IMR-90 (cell line): Measurements from ENCODE around the gene TBXAS1. TPM values are rescaled to one million over a fixed set of nuclear protein-coding genes. Genes with fewer than 3 reads are reported as not detected.

Experiments used
- ATAC-seq: fragments of 200-7000 bp; cut with Tn5 transposase; 2 replicates; pipeline ENCODE4 v1.9.1; 2020; ENCODE audit warnings: low read depth, mild to moderate bottlenecking, moderate library complexity
- BruUV-seq: library from RNA; stranded (reverse); fragments of 400-500 nt; replicated peaks from 2 replicates; lab custom pipeline; 2021; lab: Mats Ljungman, UMichigan
- CTCF ChIA-PET: fragments of 300-600 bp; formaldehyde crosslinking; extraction: SDS; loops from one replicate; lab custom pipeline; 2021; ENCODE audit warnings: antibody characterized with exemption; lab: Yijun Ruan, JAX
- POLR2A ChIA-PET: fragments of 300-600 bp; sonication (Branson Sonifier 250); formaldehyde crosslinking; loops from one replicate; lab custom pipeline; 2022; ENCODE audit warnings: antibody characterized with exemption; ENCODE audit not compliant: unreplicated experiment; lab: Charles Lee
- DNase-seq: peaks from one replicate; pipeline ENCODE4 v3.0.0; 2013
- H2AFZ ChIP-seq: replicated peaks from 2 replicates; pipeline ENCODE3; 2013; ENCODE audit warnings: low read length, mild to moderate bottlenecking; ENCODE audit not compliant: poor library complexity
- H2AK5ac ChIP-seq: 2 replicates; pipeline ENCODE4 v1.6.1; 2013; ENCODE audit warnings: low read depth, low read length, inconsistent platforms
- H2AK9ac ChIP-seq: replicated peaks from 2 replicates; pipeline ENCODE3; 2013; ENCODE audit warnings: mild to moderate bottlenecking, low read depth, low read length, moderate library complexity; ENCODE audit not compliant: poor library complexity
- H2BK120ac ChIP-seq: 2 replicates; pipeline ENCODE4 v1.6.1; 2013; ENCODE audit warnings: low read depth, low read length, inconsistent platforms
- H2BK15ac ChIP-seq: 3 replicates; pipeline ENCODE4 v1.6.1; 2013; ENCODE audit warnings: low read depth, low read length, inconsistent platforms
- H2BK20ac ChIP-seq: 2 replicates; pipeline ENCODE4 v1.6.1; 2013; ENCODE audit warnings: low read depth, mild to moderate bottlenecking, inconsistent platforms, low read length, moderate library complexity
- H2BK5ac ChIP-seq: 2 replicates; pipeline ENCODE4 v1.6.1; 2013; ENCODE audit warnings: mild to moderate bottlenecking, low read depth, low read length, inconsistent platforms; ENCODE audit not compliant: poor library complexity, severe bottlenecking
- H3K14ac ChIP-seq: replicated peaks from 2 replicates; pipeline ENCODE4 v1.6.1; 2013; ENCODE audit warnings: low read depth, low read length, inconsistent platforms
- H3K18ac ChIP-seq: 2 replicates; pipeline ENCODE4 v1.6.1; 2013; ENCODE audit warnings: low read depth, low read length, control low read depth
- H3K23ac ChIP-seq: 2 replicates; pipeline ENCODE4 v1.6.1; 2013; ENCODE audit warnings: low read depth, low read length, inconsistent platforms
- H3K27ac ChIP-seq: 2 replicates; pipeline ENCODE4 v1.5.1; 2013; ENCODE audit warnings: mild to moderate bottlenecking, control low read depth, low read length; ENCODE audit not compliant: insufficient read depth
- H3K27me3 ChIP-seq: 2 replicates; pipeline ENCODE4 v1.6.1; 2013; ENCODE audit warnings: low read length; ENCODE audit not compliant: control insufficient read depth, insufficient read depth
- H3K36me3 ChIP-seq: 2 replicates; pipeline ENCODE4 v1.6.1; 2013; ENCODE audit warnings: low read length, mixed read lengths; ENCODE audit not compliant: control insufficient read depth, insufficient read depth
- H3K4ac ChIP-seq: 2 replicates; pipeline ENCODE4 v1.6.1; 2013; ENCODE audit warnings: low read depth, low read length, inconsistent platforms
- H3K4me1 ChIP-seq: 2 replicates; pipeline ENCODE4 v1.6.1; 2013; ENCODE audit warnings: low read length, mixed read lengths; ENCODE audit not compliant: control insufficient read depth, insufficient read depth
- H3K4me2 ChIP-seq: 2 replicates; pipeline ENCODE4 v1.6.1; 2013; ENCODE audit warnings: low read depth, mild to moderate bottlenecking, control low read depth, low read length, moderate library complexity
- H3K4me3 ChIP-seq: 2 replicates; pipeline ENCODE4 v1.5.1; 2013; ENCODE audit warnings: low read depth, mild to moderate bottlenecking, control low read depth, low read length, moderate library complexity; ENCODE audit not compliant: insufficient read depth
- H3K56ac ChIP-seq: 2 replicates; pipeline ENCODE4 v1.6.1; 2013; ENCODE audit warnings: low read length, inconsistent platforms; ENCODE audit not compliant: insufficient read depth; ENCODE audit errors: extremely low read depth
- H3K79me1 ChIP-seq, 2 experiments: 2 replicates each; pipeline ENCODE4 v1.6.1; 2013; ENCODE audit warnings: low read length in 2 of 2, inconsistent platforms in 1 of 2, low read depth in 1 of 2
- H3K9ac ChIP-seq: 2 replicates; pipeline ENCODE4 v1.6.1; 2013; ENCODE audit warnings: low read depth, low read length, control low read depth
- H3K9me1 ChIP-seq: 2 replicates; pipeline ENCODE4 v1.6.1; 2013; ENCODE audit warnings: low read length, inconsistent platforms; ENCODE audit not compliant: insufficient read depth
- H3K9me3 ChIP-seq: 2 replicates; pipeline ENCODE4 v1.6.1; 2013; ENCODE audit warnings: low read length; ENCODE audit not compliant: control insufficient read depth, insufficient read depth
- H4K20me1 ChIP-seq: 2 replicates; pipeline ENCODE4 v1.6.1; 2013; ENCODE audit warnings: low read length, inconsistent platforms; ENCODE audit not compliant: insufficient read depth
- H4K5ac ChIP-seq: 2 replicates; pipeline ENCODE4 v1.6.1; 2013; ENCODE audit warnings: mild to moderate bottlenecking, low read depth, low read length, control low read depth
- H4K8ac ChIP-seq, 2 experiments: 2 replicates each; pipeline ENCODE4 v1.6.1; 2013; ENCODE audit warnings: low read depth in 2 of 2, low read length in 2 of 2, control low read depth in 1 of 2, inconsistent platforms in 1 of 2
- H4K91ac ChIP-seq: 2 replicates; pipeline ENCODE4 v1.6.1; 2013; ENCODE audit warnings: low read depth, low read length, inconsistent platforms; ENCODE audit not compliant: insufficient read depth
- BHLHE40 ChIP-seq: fragments of 150-350 bp; IDR thresholded peaks from 2 replicates; pipeline ENCODE4 v1.6.1; 2016; ENCODE audit warnings: mild to moderate bottlenecking, low read depth, low read length
- CEBPB ChIP-seq: IDR thresholded peaks from 2 replicates; pipeline ENCODE4 v1.6.1; 2012; ENCODE audit warnings: low read depth, low read length, improper control_type of control experiment
- CHD1 ChIP-seq: IDR thresholded peaks from 2 replicates; pipeline ENCODE4 v1.6.1; 2012; ENCODE audit warnings: low read depth, low read length, improper control_type of control experiment
- CTCF ChIP-seq: conservative IDR thresholded peaks from 2 replicates; pipeline ENCODE4 v1.5.1; 2012; ENCODE audit warnings: mild to moderate bottlenecking, low read depth, low read length, improper control_type of control experiment
- ELK1 ChIP-seq: fragments of 150-350 bp; IDR thresholded peaks from 2 replicates; pipeline ENCODE4 v1.6.1; 2016; ENCODE audit warnings: low read depth, mild to moderate bottlenecking, low read length, moderate library complexity, borderline replicate concordance
- FOS ChIP-seq: fragments of 150-350 bp; IDR thresholded peaks from 2 replicates; pipeline ENCODE4 v1.6.1; 2016; ENCODE audit warnings: low read depth, low read length
- MAZ ChIP-seq: IDR thresholded peaks from 2 replicates; pipeline ENCODE4 v1.6.1; 2012; ENCODE audit warnings: low read depth, mild to moderate bottlenecking, low read length, improper control_type of control experiment, moderate library complexity, borderline replicate concordance
- NFE2L2 ChIP-seq: fragments of 150-350 bp; IDR thresholded peaks from 2 replicates; pipeline ENCODE4 v1.6.1; 2016; ENCODE audit warnings: low read depth, mild to moderate bottlenecking, low read length
- POLR2A ChIP-seq: IDR thresholded peaks from 2 replicates; pipeline ENCODE4 v1.6.1; 2012; ENCODE audit warnings: mild to moderate bottlenecking, low read depth, low read length
- RAD21 ChIP-seq: IDR thresholded peaks from 2 replicates; pipeline ENCODE4 v1.6.1; 2012; ENCODE audit warnings: low read length, improper control_type of control experiment
- RCOR1 ChIP-seq: IDR thresholded peaks from 2 replicates; pipeline ENCODE4 v1.6.1; 2012; ENCODE audit warnings: mild to moderate bottlenecking, low read length, improper control_type of control experiment; ENCODE audit not compliant: insufficient replicate concordance
- RFX5 ChIP-seq: IDR thresholded peaks from 2 replicates; pipeline ENCODE4 v1.8.0; 2012; ENCODE audit warnings: low read depth, mild to moderate bottlenecking, low read length, moderate library complexity
- SMC3 ChIP-seq: fragments of 150-350 bp; IDR thresholded peaks from 2 replicates; pipeline ENCODE4 v1.6.1; 2016; ENCODE audit warnings: low read depth, mild to moderate bottlenecking, antibody characterized with exemption, low read length, moderate library complexity
- USF2 ChIP-seq: fragments of 150-350 bp; IDR thresholded peaks from 2 replicates; pipeline ENCODE4 v1.6.1; 2017; ENCODE audit warnings: mild to moderate bottlenecking, antibody characterized with exemption, low read length, low read depth
- WGBS, 2 experiments: methylation state at CpG; one replicate each; pipeline versions ENCODE4 v1.1.5 to v1.1.7; 2013; ENCODE audit warnings: missing lambda C conversion rate in 2 of 2; ENCODE audit not compliant: insufficient read length in 1 of 2; ENCODE audit errors: extremely low coverage in 2 of 2; 5-methylcytosine and 5-hydroxymethylcytosine counted together
- dilution Hi-C: fragments of 300-500 bp; cut with HindIII; formaldehyde crosslinking; loops from one replicate; pipeline ENCODE4 v1.14.3; 2018; ENCODE audit warnings: low sequenced_read_pairs; ENCODE audit not compliant: unreplicated experiment
- in situ Hi-C: fragments of 300-500 bp; cut with MboI; formaldehyde crosslinking; loops from 3 replicates; pipeline ENCODE4 v1.14.3; 2019; ENCODE audit warnings: low sequenced_read_pairs, inconsistent platforms, mixed read lengths
- intact Hi-C: fragments of 100-400 bp; cut with micrococcal nuclease; formaldehyde crosslinking; loops from 2 replicates; pipeline ENCODE4 v1.10.0; 2022
- polyA plus RNA-seq, 3 experiments: library from polyadenylated mRNA; depleted of rRNA; stranded (reverse); fragments of >200 nt; gene quantifications; 2 replicates each; pipeline ENCODE4 v1.2.3, GENCODE V29; 2012; ENCODE audit warnings: low replicate concordance in 1 of 3
- total RNA-seq: library from RNA; depleted of rRNA; stranded (reverse); fragments of >200 nt; gene quantifications from 2 replicates; pipeline ENCODE4 v1.2.3, GENCODE V29; 2012

The TBXAS1 gene
- total and polyA plus RNA-seq, 2 of the 4 experiments (the other 2 are of a cell fraction), result 5.9 to 10.8 TPM

- ChIA-PET CTCF (no interaction called here), POLR2A (no interaction called here)
- ATAC-seq (no peak), DNase-seq (no peak)
- no peak overlapping the region for H3K27ac ChIP-seq
- no peak overlapping the region for H2AK5ac ChIP-seq
- H3K18ac ChIP-seq, result no peak overlapping the region
- H3K9ac ChIP-seq, result no peak overlapping the region
- 81% methylated on average over 6 of the region's 7 CpGs; no CpG with 5 or more reads in 1 of the 2 experiments for WGBS, 2 experiments
- H2BK15ac ChIP-seq, result no peak overlapping the region
- H3K27me3 ChIP-seq, result peaks cover 9% of the 10 kb centered on the region
- no TSS peak for BruUV-seq
- H4K20me1 ChIP-seq, result no peaks in the 10 kb centered on the region
- H3K79me1 ChIP-seq, result no peaks in the 10 kb centered on the region
- H2AK9ac ChIP-seq, result no peak overlapping the region
- no peak overlapping the region for H3K56ac ChIP-seq
- no peak overlapping the region for H3K4me2 ChIP-seq
- 0 out of 2 replicates have a peak, but pooled peaks cover 3% of the 10 kb centered on the region for H3K9me1 ChIP-seq
- H4K5ac ChIP-seq, result no peak overlapping the region
- H2BK5ac ChIP-seq, result no peak overlapping the region
- H3K4me3 ChIP-seq, result no peak overlapping the region
- no peak overlapping the region for H2BK120ac ChIP-seq
- H2BK20ac ChIP-seq, result no peak overlapping the region
- no peak overlapping the region for H3K23ac ChIP-seq
- no peaks in the 10 kb centered on the region for H3K4me1 ChIP-seq
- dilution Hi-C loops (no loop called here), in situ Hi-C loops (no loop called here), intact Hi-C loops (no loop called here)
- H2AFZ ChIP-seq, result no peak overlapping the region
- TF ChIP-seq POLR2A, result no peak
- TF ChIP-seq RCOR1, result no peak
- TF ChIP-seq CTCF, result no peak
- TF ChIP-seq RFX5, result no peak
- TF ChIP-seq RAD21, result no peak
- TF ChIP-seq FOS, result no peak
- no peak for TF ChIP-seq USF2
- no peak for TF ChIP-seq MAZ
- TF ChIP-seq CHD1, result no peak
- no peak for TF ChIP-seq NFE2L2
- TF ChIP-seq ELK1, result no peak
- TF ChIP-seq SMC3, result no peak
- TF ChIP-seq CEBPB, result no peak
- TF ChIP-seq BHLHE40, result no peak
- no peak overlapping the region for H4K8ac ChIP-seq
- no peak overlapping the region for H3K4ac ChIP-seq
- no peak overlapping the region for H4K91ac ChIP-seq
- H3K14ac ChIP-seq, result no peak overlapping the region
- H3K36me3 ChIP-seq, result no peaks in the 10 kb centered on the region
- no peaks in the 10 kb centered on the region for H3K9me3 ChIP-seq
Measured at GRCh38 chr7:140017034-140017433, 188.0 kb downstream of the TBXAS1 start.
